ENCODE data around the gene TMEM131L.

GRCh38 chr4:153638999-153639398 lies 172.8 kb downstream of the TMEM131L start:
- TF ChIP-seq, protein P1, sequence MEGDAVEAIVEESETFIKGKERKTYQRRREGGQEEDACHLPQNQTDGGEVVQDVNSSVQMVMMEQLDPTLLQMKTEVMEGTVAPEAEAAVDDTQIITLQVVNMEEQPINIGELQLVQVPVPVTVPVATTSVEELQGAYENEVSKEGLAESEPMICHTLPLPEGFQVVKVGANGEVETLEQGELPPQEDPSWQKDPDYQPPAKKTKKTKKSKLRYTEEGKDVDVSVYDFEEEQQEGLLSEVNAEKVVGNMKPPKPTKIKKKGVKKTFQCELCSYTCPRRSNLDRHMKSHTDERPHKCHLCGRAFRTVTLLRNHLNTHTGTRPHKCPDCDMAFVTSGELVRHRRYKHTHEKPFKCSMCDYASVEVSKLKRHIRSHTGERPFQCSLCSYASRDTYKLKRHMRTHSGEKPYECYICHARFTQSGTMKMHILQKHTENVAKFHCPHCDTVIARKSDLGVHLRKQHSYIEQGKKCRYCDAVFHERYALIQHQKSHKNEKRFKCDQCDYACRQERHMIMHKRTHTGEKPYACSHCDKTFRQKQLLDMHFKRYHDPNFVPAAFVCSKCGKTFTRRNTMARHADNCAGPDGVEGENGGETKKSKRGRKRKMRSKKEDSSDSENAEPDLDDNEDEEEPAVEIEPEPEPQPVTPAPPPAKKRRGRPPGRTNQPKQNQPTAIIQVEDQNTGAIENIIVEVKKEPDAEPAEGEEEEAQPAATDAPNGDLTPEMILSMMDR (IDR thresholded peaks at IDR 0.05; ENCODE audit: insufficient read depth, low read depth, low read length): no peak
- TF ChIP-seq EZH2 (IDR thresholded peaks at IDR 0.05; ENCODE audit: insufficient read depth, low read length): no peak

Measured in astrocyte (in vitro differentiated cells and primary cell).